Cardiac muscle cell (in vitro differentiated cells and primary cell): ENCODE data around the gene RNF13. TPM values are rescaled to one million over a fixed set of nuclear protein-coding genes. Genes with fewer than 3 reads are reported as not detected.

Source experiments
- DNase-seq, 2 donors: peaks; one replicate each; pipeline versions ENCODE4 v3.0.0 to v3.0.0-alpha.2; 2010 to 2017; ENCODE audit warnings: low read depth in 1 of 2, low spot score in 1 of 2
- H3K27ac ChIP-seq: fragments of 200-600 bp; sonication (generic); 2 replicates; pipeline ENCODE4 v1.5.1; 2016
- H3K27me3 ChIP-seq: fragments of 200-600 bp; sonication (generic); 2 replicates; pipeline ENCODE4 v1.6.0; 2016; ENCODE audit warnings: control low read depth
- H3K36me3 ChIP-seq: fragments of 200-600 bp; sonication (generic); 2 replicates; pipeline ENCODE4 v1.5.1; 2016; ENCODE audit warnings: control low read depth
- H3K4me1 ChIP-seq: fragments of 200-600 bp; sonication (generic); 2 replicates; pipeline ENCODE4 v1.8.1; 2017; ENCODE audit warnings: low read depth, mild to moderate bottlenecking, mixed run types
- H3K4me3 ChIP-seq: fragments of 200-600 bp; sonication (generic); 2 replicates; pipeline ENCODE4 v1.5.1; 2016; ENCODE audit warnings: mild to moderate bottlenecking
- H3K9me3 ChIP-seq: fragments of 200-600 bp; sonication (generic); 2 replicates; pipeline ENCODE4 v1.5.1; 2017; ENCODE audit warnings: low read depth, mild to moderate bottlenecking, control low read depth
- polyA plus RNA-seq: library from polyadenylated mRNA; unstranded; fragments of >200 nt; fragmentation: Nextera tagmentation; extraction: Ambion mirVana; gene quantifications from 2 replicates; pipeline ENCODE4 v1.2.1, GENCODE V29; 2016
- total RNA-seq: library from RNA; depleted of rRNA; stranded (reverse); fragments of >200 nt; gene quantifications from 2 replicates; pipeline ENCODE4 v1.2.3, GENCODE V29; 2016
- TF ChIP-seq, protein P1 (sequence below): IDR thresholded peaks from 2 replicates; pipeline ENCODE4 v1.5.1; 2012; ENCODE audit warnings: low read depth, mild to moderate bottlenecking, low read length

The RNF13 gene
- total and polyA plus RNA-seq, 2 experiments from 2014 or later, result 15.9 to 44.7 TPM

DNA sequence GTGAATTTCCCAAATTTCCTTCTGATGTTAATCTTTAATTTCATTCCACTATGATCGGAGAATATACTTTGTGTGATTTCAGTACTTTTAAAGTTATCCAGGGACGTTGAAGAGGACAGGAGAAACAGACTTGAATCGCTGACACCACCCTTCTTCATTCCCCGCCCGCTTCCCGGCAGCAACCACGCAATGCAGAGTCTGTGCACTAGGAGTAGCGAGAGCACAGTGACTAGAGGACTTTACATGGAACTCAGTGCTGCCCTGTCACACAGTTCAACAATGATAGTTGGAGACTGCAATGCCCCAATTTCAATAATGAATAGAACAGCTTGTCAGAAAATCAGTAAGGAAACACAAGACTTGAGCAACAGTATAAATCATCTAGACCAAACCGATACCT lies 73.9 kb downstream of the RNF13 start:
- Histone ChIP-seq H3K4me3 (no peak overlapping the region), H3K4me1 (peaks cover 10% of the 10 kb centered on the region), H3K36me3 (no peaks in the 10 kb centered on the region), H3K9me3 (no peaks in the 10 kb centered on the region), H3K27me3 (no peaks in the 10 kb centered on the region), H3K27ac (no peak overlapping the region)
- DNase-seq, result no peak
- TF ChIP-seq, protein P1, sequence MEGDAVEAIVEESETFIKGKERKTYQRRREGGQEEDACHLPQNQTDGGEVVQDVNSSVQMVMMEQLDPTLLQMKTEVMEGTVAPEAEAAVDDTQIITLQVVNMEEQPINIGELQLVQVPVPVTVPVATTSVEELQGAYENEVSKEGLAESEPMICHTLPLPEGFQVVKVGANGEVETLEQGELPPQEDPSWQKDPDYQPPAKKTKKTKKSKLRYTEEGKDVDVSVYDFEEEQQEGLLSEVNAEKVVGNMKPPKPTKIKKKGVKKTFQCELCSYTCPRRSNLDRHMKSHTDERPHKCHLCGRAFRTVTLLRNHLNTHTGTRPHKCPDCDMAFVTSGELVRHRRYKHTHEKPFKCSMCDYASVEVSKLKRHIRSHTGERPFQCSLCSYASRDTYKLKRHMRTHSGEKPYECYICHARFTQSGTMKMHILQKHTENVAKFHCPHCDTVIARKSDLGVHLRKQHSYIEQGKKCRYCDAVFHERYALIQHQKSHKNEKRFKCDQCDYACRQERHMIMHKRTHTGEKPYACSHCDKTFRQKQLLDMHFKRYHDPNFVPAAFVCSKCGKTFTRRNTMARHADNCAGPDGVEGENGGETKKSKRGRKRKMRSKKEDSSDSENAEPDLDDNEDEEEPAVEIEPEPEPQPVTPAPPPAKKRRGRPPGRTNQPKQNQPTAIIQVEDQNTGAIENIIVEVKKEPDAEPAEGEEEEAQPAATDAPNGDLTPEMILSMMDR, result no peak

GRCh38 chr3:149891621-149892020 lies 78.6 kb downstream of the RNF13 start:
- DNase-seq, result no peak
- no peak overlapping the region for H3K4me3 ChIP-seq
- no peaks in the 10 kb centered on the region for H3K9me3 ChIP-seq
- no peaks in the 10 kb centered on the region for H3K27me3 ChIP-seq
- no peaks in the 10 kb centered on the region for H3K36me3 ChIP-seq
- peaks cover 17% of the 10 kb centered on the region for H3K4me1 ChIP-seq
- TF ChIP-seq, protein P1, result no peak
- H3K27ac ChIP-seq, result no peak overlapping the region

GRCh38 chr3:149892371-149892770 lies 79.4 kb downstream of the RNF13 start:
- Histone ChIP-seq H3K27ac (no peak overlapping the region), H3K27me3 (no peaks in the 10 kb centered on the region), H3K4me1 (peaks cover 17% of the 10 kb centered on the region), H3K4me3 (no peak overlapping the region), H3K9me3 (no peaks in the 10 kb centered on the region), H3K36me3 (no peaks in the 10 kb centered on the region)
- no peak for DNase-seq
- TF ChIP-seq, protein P1, result no peak

GRCh38 chr3:149894205-149894604 lies 81.2 kb downstream of the RNF13 start:
- Histone ChIP-seq H3K4me1 (peaks cover 28% of the 10 kb centered on the region), H3K27me3 (no peaks in the 10 kb centered on the region), H3K27ac (no peak overlapping the region), H3K36me3 (no peaks in the 10 kb centered on the region), H3K9me3 (no peaks in the 10 kb centered on the region), H3K4me3 (no peak overlapping the region)
- TF ChIP-seq, protein P1, result no peak
- no peak for DNase-seq

GRCh38 chr3:149895339-149895738 lies 82.3 kb downstream of the RNF13 start:
- peaks cover 24% of the 10 kb centered on the region for H3K4me1 ChIP-seq
- H3K27me3 ChIP-seq, result no peaks in the 10 kb centered on the region
- no peak overlapping the region for H3K4me3 ChIP-seq
- no peak for DNase-seq
- TF ChIP-seq, protein P1, result no peak
- no peak overlapping the region for H3K27ac ChIP-seq
- H3K36me3 ChIP-seq, result no peaks in the 10 kb centered on the region
- no peaks in the 10 kb centered on the region for H3K9me3 ChIP-seq

DNA sequence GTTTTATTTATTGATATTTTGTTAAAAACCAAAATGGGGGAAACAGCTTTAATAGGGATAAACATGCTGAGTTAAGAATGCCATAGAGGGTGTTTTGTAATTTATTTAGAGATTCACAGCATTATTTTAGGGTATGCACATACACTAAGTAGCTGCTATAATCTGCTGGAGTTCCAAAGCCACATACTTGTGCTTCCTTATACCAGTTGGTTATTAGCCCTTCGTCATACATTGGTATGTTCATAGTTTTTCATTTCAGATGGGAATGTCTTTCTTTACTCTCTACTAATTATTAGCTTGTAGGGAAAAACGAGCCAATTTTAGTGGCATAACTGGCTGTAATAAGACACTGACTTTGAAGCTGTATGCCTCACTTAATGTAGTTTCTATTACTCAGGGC lies 82.8 kb downstream of the RNF13 start:
- no peak for DNase-seq
- H3K36me3 ChIP-seq, result no peaks in the 10 kb centered on the region
- H3K4me1 ChIP-seq, result peaks cover 21% of the 10 kb centered on the region
- no peaks in the 10 kb centered on the region for H3K27me3 ChIP-seq
- no peaks in the 10 kb centered on the region for H3K9me3 ChIP-seq
- TF ChIP-seq, protein P1, result no peak
- H3K4me3 ChIP-seq, result no peak overlapping the region
- H3K27ac ChIP-seq, result no peak overlapping the region
